ENCODE results near the gene PUS3. TPM values are rescaled to one million over a fixed set of nuclear protein-coding genes. Genes with fewer than 3 reads are reported as not detected.

The PUS3 gene
- polyA plus RNA-seq, 4 donors = 16.1 to 18.2 (median 17.3) TPM

DNA sequence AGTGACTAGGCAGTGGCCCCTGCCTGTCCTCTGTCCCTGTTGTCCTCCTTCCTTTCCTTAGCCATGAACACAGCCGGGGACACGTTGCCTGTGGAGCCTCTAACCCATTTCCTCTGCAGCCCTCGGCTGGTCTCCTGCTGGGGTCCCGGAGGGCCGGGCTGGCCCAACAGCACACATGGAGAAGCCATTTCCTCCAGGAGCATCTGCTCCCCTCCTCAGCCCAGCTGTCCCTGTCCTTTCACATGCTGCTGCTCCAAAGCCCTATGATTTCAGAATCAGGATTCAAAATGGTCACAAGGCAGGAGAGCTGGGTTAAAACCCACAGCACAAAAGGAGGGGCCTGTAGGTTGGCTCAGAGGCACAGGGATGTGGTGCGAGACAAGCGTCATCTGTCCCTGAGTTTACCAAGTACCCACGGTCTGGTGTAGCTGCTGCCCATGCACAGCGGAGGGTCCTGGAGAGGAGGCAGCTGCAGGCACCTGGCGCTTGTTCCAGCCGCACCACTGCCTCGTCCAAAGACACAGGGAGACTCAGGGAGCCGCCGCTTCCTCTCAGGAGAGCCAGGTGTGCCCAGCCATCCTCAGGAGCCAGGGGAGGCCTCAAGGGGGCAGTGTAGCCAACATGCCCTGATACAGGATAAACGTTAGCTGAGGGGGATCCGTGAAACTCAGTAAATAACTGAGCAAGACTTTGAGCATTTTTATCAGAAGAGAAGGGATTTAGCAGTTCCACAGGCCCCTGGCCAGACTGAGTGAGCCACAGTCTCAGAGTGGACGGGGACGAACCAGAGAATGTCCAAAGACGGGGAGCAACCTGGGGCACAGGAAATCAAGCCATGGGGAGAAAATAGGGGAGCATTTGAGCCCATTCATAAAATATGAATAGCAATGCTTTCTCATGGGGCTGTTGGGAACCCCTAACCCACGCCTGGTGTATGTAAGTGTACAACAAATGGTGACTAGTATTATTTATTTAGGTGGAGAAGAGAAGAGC is 38.9 kb upstream of the PUS3 start:
- peak in 1 of 4 donors; percentile 46 for DNase-seq (ENCODE audit: low read depth in 4 of 4, low spot score in 2 of 4)

DNA sequence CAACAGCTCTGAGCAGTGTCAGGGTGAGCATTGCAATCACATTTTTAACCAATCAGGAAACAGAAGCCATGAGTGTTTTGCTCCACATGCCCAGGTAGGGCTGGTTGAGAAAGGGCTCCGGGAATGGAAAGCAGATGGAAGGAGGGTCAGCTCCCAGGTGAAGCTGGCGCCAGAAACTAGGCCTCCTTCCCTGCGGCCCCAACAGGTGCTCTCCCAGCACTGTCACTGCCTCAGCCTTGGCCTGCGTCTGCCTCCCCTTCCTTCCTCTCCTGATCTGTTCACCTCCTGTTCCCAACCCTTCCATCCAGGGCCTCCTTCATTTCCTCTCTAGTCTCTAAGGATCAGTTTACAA is 38.2 kb upstream of the PUS3 start:
- no peak for DNase-seq (ENCODE audit: low read depth in 4 of 4, low spot score in 2 of 4)

DNA sequence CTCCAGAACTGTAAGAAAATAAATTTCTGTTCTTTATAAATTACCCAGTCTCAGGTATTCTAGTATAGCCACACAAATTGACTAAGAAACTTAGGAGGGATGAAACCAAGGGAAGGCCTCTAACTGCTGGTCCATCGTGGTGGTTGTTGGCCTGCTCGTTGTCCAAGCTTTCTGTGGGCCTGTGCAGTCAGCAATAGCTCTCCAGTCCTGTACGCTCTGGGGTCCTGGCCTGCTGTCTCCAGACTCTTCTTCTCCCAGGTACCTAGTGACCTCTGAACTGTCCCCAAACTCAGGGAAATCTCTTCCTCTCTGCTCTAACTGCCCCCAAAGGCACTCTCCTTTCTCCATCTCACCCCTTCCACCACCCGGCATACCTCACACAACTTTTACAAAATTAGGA is 37.1 kb upstream of the PUS3 start:
- no peak for DNase-seq (ENCODE audit: low read depth in 4 of 4, low spot score in 2 of 4)

DNA sequence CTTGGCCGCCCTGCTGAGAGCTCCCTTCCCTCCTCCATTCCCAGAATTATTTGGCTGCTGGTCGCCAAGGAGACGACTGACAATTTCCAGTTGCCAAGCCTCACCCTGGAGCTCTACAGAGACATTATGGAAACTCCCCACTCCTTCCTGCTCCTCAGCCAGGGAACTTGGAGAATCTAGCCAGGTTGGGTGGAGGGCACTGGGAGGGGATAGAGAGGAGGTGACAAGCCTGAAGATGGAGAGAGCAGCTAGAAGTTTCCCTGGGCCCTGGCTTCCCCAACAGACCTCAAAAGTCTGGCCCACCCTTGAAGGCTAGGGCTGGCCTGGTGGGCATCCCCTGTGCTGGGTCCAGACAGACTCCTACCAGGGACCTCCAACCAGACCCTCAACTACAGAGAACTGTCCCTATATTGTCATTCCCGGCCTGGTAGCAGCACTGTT is 36.1 kb upstream of the PUS3 start:
- no peak for DNase-seq (ENCODE audit: low read depth in 4 of 4, low spot score in 2 of 4)

DNA sequence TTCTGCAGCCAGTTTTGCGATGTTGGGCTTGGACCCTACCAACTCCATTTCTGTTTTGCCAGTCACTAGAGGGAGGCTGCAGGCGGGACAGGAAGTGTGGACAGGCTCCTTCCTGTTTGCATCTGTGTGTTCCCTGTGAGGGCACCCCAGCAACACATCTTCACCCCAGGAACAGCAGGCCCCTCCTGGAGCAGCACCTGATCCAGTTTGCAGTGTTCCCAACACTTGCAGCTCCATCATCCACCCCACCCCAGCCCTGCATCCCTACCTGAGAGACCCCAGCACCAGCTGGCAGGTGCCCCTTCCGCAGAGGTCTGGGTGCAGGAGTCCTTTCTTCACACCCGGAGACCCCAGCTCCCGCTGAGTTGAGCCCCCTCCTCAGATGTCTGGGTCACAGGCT is 35.4 kb upstream of the PUS3 start:
- DNase-seq (ENCODE audit: low read depth in 4 of 4, low spot score in 2 of 4) = no peak

DNA sequence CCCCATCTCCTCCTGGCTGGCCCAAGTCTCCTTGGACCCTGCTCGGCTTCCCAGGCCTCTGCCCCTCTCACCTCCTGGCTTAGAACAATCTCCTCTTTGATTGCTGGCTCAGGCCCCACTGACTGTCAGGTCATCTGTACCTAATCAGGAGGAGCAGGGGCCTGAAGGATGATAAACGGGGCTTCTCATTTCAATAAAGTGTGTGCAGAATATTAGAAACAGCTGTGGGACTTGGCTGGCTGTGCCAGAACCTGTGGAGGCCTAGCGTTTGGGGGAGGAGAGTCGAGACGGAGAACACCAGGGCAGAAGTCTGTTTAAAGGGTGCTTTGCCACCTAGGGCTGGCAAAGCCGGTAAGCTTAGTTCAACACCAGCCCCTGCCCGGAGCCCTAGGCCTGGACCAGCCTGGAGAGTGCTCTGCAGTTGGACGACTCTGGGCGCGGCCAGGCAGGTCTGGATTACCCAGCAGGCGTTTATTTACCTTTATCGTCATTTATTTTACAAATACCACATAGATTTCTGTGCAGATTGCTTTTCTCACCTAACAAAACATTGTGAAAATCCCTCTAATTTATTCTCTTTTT is 32.7 kb upstream of the PUS3 start:
- no peak for DNase-seq (ENCODE audit: low read depth in 4 of 4, low spot score in 2 of 4)

DNA sequence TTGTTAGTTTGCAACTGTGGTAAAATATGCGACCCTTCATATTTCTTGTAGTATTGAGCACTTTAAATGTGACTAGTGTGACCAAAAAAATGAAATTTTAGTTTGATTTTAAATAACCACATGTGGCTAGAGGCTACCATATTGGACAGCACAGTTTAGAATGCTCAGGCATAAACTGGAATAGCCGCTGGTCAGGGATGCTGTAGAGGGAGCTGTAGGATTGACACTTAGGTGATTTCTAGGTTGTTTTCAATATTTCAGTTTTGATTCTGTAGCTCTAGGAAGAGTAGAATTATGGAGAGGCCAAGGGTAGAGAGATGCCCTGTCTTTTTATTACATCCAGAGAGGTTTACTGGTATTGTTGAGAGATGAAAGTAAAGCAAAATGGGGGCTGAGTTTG is 32.0 kb upstream of the PUS3 start:
- DNase-seq (ENCODE audit: low read depth in 4 of 4, low spot score in 2 of 4) = no peak

DNA sequence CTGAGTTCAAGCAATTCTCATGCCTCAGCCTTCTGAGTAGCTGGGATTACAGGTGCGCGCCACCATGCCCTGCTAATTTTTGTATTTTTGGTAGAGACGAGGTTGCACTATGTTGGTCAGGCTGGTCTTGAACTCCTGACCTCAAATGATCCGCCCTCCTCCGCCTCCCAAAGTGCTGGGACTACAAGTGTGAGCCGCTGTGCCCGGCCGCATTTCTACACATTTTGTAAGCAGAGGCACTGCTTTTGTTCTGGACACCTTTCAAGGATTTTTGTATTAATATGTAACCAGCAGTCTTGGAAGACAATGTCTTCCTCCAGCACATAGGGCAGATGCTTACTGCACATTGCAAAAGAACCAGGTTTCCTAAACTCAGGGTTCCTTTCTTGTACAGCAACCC is 31.5 kb upstream of the PUS3 start:
- DNase-seq (ENCODE audit: low read depth in 4 of 4, low spot score in 2 of 4) = no peak

DNA sequence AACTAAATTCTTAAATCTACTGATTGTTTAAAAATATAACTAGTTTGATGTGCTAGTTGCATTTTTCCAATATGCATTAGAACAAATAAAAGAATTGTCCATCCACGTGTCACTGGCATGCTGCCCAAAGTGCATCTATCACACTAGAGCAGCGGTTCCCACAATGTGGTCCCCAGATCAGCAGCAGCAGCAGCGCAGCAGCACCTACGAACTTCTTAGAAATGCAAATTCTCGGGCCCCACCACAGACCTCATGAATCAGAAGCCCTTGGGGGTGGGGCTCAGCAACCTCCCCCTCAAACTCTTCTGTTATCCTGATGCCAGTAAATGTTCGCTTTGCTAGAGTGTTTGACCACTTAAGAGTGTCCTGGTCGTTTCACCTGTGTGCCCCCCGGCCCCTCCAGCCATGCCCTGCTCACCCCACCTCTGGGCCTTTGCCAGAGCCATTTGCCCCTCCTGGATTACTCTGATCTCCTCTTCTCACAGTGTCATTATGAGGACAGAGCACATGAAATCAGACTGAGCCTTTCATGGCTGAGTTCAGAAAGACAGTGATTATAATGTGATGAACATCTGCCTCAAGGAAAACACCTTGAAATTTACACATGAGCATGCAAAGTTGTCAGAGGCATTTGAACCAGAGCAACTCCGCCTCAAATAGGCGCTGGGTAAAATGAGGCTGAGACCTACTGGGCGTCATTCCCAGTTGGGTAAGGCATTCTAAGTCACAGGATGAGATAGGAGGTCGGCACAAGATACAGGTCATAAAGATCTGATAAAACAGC is 30.2 kb upstream of the PUS3 start:
- DNase-seq (ENCODE audit: low read depth in 4 of 4, low spot score in 2 of 4) = no peak

DNA sequence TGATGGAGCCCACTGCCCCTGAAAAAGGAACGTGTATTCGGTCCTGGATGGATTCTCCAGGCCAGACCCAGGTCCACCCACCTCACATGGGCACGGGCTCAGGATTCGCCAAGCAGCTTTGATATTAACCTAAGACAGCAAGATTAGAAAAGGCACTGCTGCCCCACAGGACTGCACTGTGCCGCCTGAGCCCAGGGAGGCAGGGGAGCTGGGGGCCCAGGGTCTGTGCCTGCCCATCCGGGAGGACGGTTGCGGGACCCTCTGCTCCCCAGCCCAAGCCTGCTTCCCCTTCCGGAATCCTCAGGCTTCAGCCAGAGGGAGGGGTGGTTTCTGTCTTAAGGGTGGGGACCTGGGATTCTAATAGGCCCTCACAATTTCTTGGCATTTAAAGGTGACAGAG is 29.3 kb upstream of the PUS3 start:
- no peak for DNase-seq (ENCODE audit: low read depth in 4 of 4, low spot score in 2 of 4)

DNA sequence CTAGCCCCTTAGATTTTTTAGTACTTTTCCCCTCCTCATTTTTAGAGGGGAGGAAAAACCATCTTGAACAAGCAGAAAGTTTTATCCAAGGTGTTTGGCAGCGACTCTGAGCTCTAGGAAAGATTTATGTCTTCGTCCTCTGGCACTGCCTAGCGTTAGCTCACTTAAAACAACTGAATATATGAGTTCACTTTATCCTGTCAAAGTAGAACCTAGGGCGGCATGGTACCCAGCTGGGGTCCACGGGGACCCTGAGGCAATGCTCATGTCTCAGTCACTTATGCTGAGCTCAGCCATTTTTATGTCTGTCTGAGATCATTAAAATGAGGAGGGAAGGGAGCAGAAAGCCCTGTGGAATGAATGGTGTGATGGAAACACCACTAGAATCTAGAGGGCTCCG is 28.7 kb upstream of the PUS3 start:
- DNase-seq (ENCODE audit: low read depth in 4 of 4, low spot score in 2 of 4) = no peak

DNA sequence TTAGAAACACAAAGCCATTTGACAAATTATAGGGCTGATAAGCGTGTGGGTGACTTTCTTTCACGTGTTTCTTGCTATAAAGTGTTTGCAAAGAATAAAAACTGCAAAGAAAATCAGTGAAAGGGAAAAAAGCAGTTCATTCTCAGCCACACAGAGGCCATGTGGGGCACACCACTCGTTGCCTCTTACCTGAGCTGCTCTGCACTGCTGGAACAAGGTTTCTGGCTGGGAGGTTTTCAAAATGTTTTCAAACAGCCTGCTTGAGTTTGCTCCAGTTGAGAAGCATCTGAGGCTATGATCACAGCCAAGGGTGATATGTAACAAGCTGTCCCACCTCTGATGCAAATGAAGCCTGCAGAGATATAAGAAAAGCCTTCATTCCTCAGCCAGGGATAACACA is 28.1 kb upstream of the PUS3 start:
- DNase-seq (ENCODE audit: low read depth in 4 of 4, low spot score in 2 of 4) = no peak

DNA sequence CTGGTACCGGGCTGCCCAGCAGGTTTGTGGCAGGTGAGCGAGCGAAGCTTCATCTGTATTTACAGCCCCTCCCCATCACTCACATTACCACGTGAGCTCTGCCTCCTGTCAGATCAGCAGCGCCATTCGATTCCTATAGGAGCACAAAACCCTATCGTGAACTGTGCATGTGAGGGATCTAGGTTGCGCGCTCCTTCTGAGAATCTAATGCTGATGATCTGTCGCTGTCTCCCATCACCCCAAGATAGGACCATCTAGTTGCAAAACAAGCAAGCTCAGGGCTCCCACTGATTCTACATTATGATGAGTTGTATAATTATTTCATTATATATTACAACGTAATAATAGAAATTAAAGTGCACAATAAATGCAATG is 27.1 kb upstream of the PUS3 start:
- DNase-seq (ENCODE audit: low read depth in 4 of 4, low spot score in 2 of 4) = no peak

DNA sequence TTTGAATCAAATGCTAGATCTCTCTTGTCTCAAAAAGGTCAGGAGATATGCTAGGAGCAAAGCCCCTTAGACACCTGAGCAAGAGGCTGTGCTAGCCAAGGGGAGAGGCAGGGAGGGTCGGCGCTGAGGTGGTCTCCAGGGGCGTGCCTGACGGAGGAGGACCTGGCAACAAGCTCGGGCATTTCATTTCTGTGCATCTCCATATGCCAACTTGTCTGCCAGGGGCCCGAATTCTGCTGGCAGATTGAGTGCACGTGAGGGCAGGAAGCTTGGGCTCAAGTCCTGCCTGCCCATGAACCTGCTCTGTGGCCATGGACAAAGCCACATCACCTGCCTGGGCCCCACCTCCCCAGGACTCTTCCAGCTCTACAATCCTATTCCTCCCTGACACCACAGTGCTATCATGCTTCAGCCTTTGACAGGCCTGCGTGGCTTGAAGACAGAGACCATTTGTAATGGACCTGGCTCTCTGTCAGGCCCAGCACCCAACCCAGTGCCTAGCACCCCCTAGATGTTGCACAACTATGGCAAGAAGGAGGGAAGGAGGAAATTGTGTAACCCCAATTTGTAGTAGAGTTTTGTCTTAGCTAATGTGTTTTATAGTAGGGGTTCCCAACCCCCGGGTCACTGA is 26.6 kb upstream of the PUS3 start:
- DNase-seq (ENCODE audit: low read depth in 4 of 4, low spot score in 2 of 4) = no peak

DNA sequence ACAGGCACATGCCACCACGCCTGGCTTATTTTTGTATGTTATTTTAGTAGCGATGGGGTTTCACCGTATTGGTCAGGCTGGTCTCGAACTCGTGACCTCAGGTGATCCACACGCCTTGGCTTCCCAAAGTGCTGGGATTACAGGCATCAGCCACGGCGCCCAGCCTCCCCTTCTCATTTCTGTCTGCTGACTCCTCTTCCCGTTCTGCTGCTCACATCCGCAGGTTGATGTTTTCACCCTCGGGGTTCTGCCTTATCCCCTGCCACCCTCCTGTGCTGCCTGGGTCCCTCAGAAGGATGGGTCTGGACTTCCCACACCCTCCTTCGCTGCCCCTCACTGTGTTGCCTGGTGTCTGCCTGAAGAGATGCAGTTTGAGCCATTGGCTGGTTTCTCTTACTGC is 23.7 kb upstream of the PUS3 start:
- DNase-seq (ENCODE audit: low read depth in 4 of 4, low spot score in 2 of 4) = no peak

DNA sequence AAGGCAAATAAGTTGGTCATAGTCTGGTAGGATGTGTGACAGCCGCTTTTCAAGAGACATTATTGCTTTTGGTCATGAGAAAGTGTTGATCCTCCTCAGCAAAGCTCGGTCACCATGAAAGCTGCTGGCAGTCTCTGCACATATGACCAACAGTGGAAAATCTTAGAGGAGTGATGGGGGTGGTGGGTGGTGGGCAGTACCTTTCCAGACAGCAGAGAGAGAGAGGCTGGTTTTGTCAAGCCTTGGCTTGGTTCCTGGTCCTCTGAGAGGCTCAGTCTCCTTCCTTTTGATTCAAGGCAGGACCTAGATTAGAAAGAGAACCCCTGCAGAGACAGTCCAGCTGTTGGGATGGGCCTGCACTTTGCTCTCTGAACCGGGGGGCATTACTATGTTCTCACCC is 22.8 kb upstream of the PUS3 start:
- no peak for DNase-seq (ENCODE audit: low read depth in 4 of 4, low spot score in 2 of 4)

DNA sequence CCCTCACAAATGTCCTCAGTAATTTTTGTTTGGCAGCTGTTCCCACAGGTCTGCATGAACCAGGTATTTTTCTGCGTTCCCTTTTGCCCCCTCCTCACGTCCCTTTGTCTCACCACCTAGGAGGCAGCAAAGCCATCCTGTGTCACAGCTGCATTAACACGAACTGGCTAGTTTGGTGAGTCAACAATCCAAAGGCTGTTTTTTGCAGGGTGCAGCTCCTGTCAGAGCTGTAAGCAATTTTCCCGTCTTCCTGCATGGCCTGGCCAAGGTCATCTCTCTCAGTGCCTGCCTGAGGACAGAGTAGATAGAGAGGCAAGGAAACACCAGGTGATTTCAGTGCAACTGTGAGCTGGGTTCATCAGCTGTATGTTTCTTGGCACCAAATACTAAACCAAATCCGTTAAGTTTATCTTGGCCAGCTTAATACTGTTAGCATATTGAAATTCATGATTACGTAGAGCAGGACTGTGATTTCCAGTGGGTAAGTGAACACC is 22.3 kb upstream of the PUS3 start:
- DNase-seq (ENCODE audit: low read depth in 4 of 4, low spot score in 2 of 4) = no peak

DNA sequence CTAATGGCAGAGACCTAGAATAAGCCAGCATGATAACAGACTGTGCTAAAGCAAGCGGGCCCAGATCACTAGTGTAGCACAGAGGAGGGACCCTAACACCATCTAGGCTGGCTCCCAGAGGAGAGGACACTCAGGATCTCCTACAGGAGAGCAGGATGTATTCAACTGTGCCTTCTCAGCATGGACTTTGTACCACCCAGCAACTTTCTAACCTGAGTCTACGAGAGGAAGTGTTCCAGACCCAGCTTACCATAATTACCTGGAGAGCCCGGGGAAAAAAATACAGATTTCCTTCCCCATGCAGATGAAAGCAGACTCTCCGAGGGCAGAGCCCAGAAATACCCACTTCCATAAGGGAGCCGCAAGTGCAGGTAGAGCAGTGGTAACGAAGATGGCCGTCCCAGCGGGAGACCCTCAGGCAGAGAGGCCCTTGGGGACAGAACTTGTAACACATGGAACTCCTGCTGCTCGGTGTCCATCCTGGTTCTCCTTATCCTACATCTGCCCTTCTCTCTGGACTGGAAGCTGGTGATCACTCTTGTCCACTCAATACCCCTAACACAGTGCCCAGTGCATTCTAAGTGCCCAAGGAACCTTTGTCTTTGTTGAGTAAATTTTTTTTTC is 21.5 kb upstream of the PUS3 start:
- no peak for DNase-seq (ENCODE audit: low read depth in 4 of 4, low spot score in 2 of 4)

DNA sequence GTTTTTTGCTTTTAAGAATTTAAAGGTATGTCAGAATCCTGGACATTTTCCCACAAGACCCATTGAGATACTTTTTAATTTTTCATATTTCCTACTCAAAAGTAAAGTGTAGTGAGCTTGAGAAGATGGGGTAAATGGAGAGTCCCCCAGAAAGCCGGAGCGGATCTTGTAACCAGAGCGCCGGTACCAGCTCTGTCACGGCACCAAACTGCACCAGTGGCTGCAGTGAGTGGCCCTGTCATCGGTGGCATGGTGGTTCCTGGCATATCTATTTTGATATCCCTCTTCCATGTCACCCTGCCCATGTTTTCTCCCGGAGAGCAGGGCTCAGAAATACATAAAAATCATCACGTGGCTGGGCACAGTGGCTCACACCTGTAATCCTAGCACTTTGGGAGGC is 20.6 kb upstream of the PUS3 start:
- no peak for DNase-seq (ENCODE audit: low read depth in 4 of 4, low spot score in 2 of 4)

DNA sequence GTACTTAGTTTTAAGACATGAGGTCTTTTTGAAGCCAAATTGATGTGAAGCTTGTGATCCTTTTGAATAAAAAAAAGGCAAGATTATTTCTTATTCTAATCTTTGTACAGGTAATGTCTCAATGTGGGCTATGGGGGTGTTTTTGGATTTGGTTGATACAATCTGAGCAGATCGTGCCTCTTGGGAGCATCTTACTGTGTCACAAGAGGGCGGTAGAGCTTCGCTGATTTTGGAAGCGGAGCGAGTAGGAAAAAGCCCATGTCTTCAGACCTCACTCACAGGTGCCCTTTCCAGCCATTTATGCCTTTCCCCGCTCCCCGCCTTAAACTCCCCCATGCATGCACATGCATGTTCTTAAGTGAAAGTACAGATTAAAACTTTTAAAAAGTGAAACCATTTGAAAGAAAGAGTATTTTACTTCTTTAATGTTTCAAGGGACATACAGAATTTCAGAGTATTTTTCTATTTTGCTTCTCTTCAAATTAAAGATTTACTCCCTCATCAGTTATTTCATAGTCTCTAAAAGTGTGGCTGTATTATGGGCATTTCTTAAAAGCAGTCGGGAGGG is 20.1 kb upstream of the PUS3 start:
- DNase-seq (ENCODE audit: low read depth in 4 of 4, low spot score in 2 of 4) = peak in 1 of 4 donors; percentile 76

Data from left renal cortex interstitium (tissue), 4 donors.